Stimulated activated CD8-positive, alpha-beta memory T cell treated with anti-CD3 and anti-CD28 coated beads, Interleukin-15, amount 100 ng/mL, for 4 hours (primary cell): ENCODE data around the gene KPNA6.

ENCODE experiments used
- DNase-seq, 2 donors: peaks; one replicate each; pipeline ENCODE4 v3.0.0-alpha.2; 2020; ENCODE audit warnings: low read depth in 2 of 2

The KPNA6 gene

DNA sequence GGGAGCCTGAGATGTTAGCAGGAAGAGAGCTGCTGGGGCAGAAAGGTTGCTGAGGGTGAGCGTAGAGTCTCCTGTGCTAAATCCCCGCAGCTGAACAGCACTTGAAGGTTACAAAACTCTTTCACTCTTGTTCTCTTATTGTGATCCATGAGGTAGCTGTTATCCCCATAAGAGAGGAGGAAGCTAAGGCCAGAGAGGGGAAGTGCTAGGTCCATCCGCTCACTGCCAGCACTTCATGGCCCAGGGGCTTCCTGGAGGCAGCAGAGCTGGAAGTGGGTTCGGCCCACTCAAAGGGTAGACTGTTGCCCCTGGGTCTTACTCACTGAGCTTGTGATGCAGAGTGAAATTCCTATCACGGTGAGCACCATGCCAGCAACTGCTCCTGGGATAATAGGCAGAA, 108.7 kb downstream of the KPNA6 start:
- no peak for DNase-seq

DNA sequence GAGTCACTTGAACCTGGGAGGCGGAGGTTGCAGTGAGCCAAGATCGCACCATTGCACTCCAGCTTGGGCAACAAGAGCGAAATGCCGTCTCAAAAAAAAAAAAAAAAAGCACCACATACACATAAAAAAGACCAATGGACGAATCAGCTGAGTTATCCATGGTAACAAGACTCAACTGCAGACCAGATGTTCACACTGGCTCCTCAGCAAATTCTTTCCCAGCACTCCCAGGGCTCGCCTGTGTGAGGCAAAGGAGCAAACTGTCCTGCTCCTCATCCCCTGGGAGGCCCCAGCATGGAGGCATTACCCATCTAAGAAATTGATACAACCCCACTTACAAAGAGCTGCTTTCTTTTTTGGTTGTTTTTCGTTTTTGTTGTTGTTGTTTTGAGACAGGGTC, 111.2 kb downstream of the KPNA6 start:
- no peak for DNase-seq

DNA sequence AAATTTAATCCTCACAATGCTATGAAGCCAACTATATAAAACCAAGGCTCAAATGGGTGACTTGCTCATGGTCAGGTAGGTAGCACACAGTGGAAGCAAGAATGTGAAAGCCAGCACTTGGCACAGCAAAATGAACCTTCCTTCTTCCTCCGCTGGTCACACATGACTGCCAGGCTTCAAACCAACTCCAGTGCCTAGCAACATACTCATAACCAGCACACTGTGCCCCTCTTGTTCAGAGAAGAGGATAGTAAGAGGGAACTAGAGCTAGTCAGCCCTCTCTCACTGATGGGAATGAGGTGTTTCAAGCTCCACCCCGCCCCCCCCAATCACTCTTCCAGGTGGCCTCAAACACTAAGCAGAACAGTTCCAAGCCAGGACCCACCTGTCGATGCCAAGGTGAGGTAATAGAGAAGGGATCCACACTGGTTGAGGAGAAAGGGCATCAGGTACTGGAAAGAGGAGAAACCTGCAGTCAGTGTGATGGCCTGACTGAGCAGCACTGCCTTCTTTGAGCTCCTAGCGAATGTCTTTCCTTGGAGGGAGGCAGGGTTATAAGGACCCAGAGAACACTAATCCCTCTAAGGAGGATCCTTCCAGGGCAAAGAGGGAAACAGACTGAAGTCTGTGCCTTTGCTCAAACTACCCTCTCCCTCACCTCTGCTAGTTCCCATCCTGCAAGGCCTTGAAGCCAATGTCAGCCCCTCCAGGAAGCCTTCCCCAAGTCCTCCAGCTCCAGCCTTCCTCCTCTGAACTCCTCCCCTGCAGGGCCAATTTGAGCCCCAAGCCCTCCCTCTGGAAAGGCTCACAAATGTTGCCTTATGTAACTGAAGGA, 113.1 kb downstream of the KPNA6 start:
- no peak for DNase-seq

DNA sequence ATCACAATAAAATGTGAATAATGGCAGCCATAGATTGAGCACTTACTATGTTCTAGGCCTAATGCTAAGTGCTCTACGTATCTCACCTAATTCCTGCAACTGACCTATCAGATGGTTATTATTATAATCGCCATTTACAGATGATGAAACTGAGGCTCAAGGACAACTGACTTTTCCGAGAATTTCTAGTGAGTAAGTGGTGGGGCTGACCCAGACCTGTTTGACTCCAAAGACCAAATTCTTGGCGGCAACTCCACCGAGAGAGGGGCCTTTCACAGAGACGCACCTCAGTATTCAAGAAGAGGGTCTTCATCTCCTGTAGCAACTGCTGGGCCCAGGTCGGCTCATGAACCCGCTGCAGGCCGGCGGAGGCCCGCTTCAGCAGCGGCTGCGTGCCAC, 113.7 kb downstream of the KPNA6 start:
- no peak for DNase-seq

DNA sequence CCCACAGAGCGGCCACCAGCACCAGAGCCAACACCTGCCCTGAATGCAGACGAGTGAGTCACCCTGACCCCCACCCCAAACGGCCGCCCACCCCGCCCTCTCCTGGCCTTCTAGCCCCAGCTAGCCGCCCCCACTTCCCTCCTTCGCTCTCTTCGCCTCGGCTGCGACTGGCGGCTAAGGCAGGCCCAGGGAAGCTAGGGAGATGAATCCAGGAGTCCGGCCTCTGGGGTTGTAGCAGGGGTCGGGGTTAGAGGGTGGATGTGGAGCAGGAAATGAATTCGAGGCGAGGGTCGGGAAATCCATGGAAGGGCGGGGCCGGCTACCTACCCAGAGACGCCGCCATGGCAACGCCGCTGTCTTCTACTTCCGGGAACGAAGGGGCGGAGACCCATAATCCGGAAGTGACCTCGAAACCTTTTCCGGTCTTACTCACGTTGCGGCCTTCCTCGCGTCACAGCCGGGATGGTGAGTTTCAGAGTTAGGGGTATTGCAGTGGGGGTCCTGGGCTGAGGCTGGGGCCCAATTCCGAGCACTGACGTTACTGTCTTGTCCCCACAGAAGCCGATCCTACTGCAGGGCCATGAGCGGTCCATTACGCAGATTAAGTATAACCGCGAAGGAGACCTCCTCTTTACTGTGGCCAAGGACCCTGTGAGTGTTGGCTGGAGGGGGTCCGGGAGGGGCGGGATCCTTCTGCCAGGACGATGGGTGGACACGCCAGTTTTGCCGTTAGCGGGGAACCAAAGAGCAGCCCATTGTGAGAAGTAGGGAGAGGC, 114.3 kb downstream of the KPNA6 start, which contains the start of the genes EIF3I and TMEM234:
Gene EIF3I, plus strand, starts transcription at position 428 of the 776 bp plus-strand sequence. Its CDS starts 35 bp downstream, at position 463.
Gene TMEM234, minus strand, starts transcription at position 374 of the 776 bp plus-strand sequence. Its CDS starts 31 bp downstream, at position 343.
- DNase-seq = peak; percentile 83 to 89

DNA sequence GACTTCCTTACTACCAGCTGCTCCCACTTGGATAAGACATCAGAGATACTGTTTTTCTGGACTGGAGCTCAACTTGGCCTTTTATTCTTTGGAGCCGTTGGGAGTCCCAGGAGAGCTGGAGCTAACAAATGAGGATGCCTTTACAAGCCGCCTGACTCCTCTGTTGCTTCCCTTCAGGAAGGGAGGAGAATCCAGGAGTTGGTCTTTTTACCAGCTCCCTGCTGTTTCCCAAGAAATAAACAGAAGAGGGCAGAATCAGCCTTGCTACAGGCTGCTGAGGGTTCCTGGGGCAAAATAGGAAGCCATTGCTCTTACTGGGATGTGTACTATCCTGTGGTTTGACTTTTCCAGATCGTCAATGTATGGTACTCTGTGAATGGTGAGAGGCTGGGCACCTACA, 115.8 kb downstream of the KPNA6 start:
- no peak for DNase-seq

DNA sequence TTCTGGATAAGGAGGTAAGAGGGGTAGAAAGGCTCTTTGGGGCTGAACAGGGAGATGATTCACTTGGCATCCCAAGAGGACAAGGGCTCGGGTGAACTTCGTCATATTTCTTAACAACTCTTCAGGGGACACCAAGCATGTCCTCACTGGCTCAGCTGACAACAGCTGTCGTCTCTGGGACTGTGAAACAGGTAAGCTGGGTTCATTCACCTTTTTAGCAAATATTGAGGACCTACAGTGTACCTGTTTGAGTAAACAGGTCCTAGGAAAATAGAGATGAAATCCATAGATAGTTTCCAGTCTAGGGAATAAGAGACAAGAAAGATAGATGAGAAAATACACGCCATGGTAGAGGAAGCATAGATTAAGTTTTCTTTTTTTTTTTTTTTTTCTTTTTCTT, 116.4 kb downstream of the KPNA6 start:
- DNase-seq = no peak
